H1 (cell line): ENCODE data around the gene CASQ1. TPM values are rescaled to one million over a fixed set of nuclear protein-coding genes. Genes with fewer than 3 reads are reported as not detected.

Source experiments
- CTCF ChIA-PET: fragments of 300-600 bp; sonication (Branson Sonifier 250); formaldehyde crosslinking; loops from one replicate; lab custom pipeline; 2021; ENCODE audit not compliant: partially characterized antibody; lab: Charles Lee
- POLR2A ChIA-PET: fragments of 300-600 bp; sonication (Branson Sonifier 250); formaldehyde crosslinking; loops from one replicate; lab custom pipeline; 2021; ENCODE audit warnings: inconsistent platforms; ENCODE audit not compliant: partially characterized antibody; lab: Charles Lee
- DNase-seq, 2 experiments: peaks; one replicate each; pipeline versions ENCODE4 v3.0.0 to v3.0.0-alpha.2; 2010 to 2022; ENCODE audit warnings: low spot score in 2 of 2, low read depth in 1 of 2, mixed read lengths in 1 of 2
- FAIRE-seq: peaks from 2 replicates; lab custom pipeline; 2011; peaks lifted over from hg19 to GRCh38; lab: Jason Lieb, UNC
- H2AFZ ChIP-seq: 2 replicates; pipeline ENCODE4 v1.8.1; 2012; ENCODE audit warnings: low read length, inconsistent platforms
- H2AK5ac ChIP-seq: 2 replicates; pipeline ENCODE4 v1.6.1; 2013; ENCODE audit warnings: low read depth, low read length
- H2BK120ac ChIP-seq: replicated peaks from 2 replicates; pipeline ENCODE3; 2013; ENCODE audit warnings: low read depth, low read length, inconsistent platforms
- H2BK12ac ChIP-seq: 2 replicates; pipeline ENCODE4 v1.6.1; 2013; ENCODE audit warnings: low read depth, low read length
- H2BK15ac ChIP-seq: 2 replicates; pipeline ENCODE4 v1.6.1; 2013; ENCODE audit warnings: low read length
- H2BK20ac ChIP-seq: 2 replicates; pipeline ENCODE4 v1.6.1; 2013; ENCODE audit warnings: low read length
- H2BK5ac ChIP-seq: 2 replicates; pipeline ENCODE4 v1.6.1; 2013; ENCODE audit warnings: low read depth, low read length
- H3K14ac ChIP-seq: 2 replicates; pipeline ENCODE4 v1.6.1; 2013; ENCODE audit warnings: inconsistent platforms; ENCODE audit not compliant: insufficient read length
- H3K18ac ChIP-seq: 2 replicates; pipeline ENCODE4 v1.6.1; 2013; ENCODE audit warnings: low read length; ENCODE audit errors: extremely low read depth
- H3K23ac ChIP-seq: 2 replicates; pipeline ENCODE4 v1.6.1; 2013; ENCODE audit warnings: inconsistent platforms; ENCODE audit not compliant: insufficient read length
- H3K23me2 ChIP-seq: 2 replicates; pipeline ENCODE4 v1.6.1; 2013; ENCODE audit warnings: low read depth, low read length
- H3K27ac ChIP-seq: 2 replicates; pipeline ENCODE4 v1.6.1; 2011; ENCODE audit warnings: low read depth, low read length, inconsistent platforms
- H3K27me3 ChIP-seq, 4 experiments: replicated peaks in 1 of 4; 1 replicate in 1 of 4; 2 replicates in 3 of 4; pipeline versions ENCODE4 v1.6.1 to v1.8.1; 2011 to 2013; ENCODE audit warnings: low read length in 3 of 4, mild to moderate bottlenecking in 3 of 4, inconsistent platforms in 2 of 4, mixed read lengths in 2 of 4, moderate library complexity in 1 of 4; ENCODE audit not compliant: control insufficient read depth in 3 of 4, insufficient read depth in 3 of 4; ENCODE audit errors: extremely low read depth in 1 of 4
- H3K36me3 ChIP-seq, 4 experiments: 2 replicates each; pipeline versions ENCODE4 v1.6.1 to v1.8.1; 2011 to 2013; ENCODE audit warnings: mild to moderate bottlenecking in 4 of 4, low read length in 3 of 4, moderate library complexity in 2 of 4, control low read depth in 1 of 4, inconsistent platforms in 1 of 4; ENCODE audit not compliant: insufficient read depth in 4 of 4, control insufficient read depth in 2 of 4
- H3K4ac ChIP-seq: replicated peaks from 2 replicates; pipeline ENCODE3; 2013; ENCODE audit warnings: low read length, low read depth, mixed read lengths, inconsistent platforms; ENCODE audit not compliant: insufficient read length
- H3K4me1 ChIP-seq, 4 experiments: replicated peaks in 1 of 4; 1 replicate in 1 of 4; 2 replicates in 3 of 4; pipeline versions ENCODE4 v1.6.1 to v1.8.1; 2011 to 2013; ENCODE audit warnings: low read length in 3 of 4, inconsistent platforms in 2 of 4, mixed read lengths in 1 of 4; ENCODE audit not compliant: insufficient read depth in 4 of 4, control insufficient read depth in 3 of 4
- H3K4me2 ChIP-seq, 2 experiments: 2 replicates each; pipeline versions ENCODE4 v1.6.1 to v1.8.1; 2011 to 2013; ENCODE audit warnings: low read depth in 2 of 2, low read length in 2 of 2, control low read depth in 1 of 2, inconsistent platforms in 1 of 2, mild to moderate bottlenecking in 1 of 2; ENCODE audit not compliant: insufficient read depth in 1 of 2
- H3K4me3 ChIP-seq, 4 experiments: fragments of 200-600, 300-600 bp in 1 of 4; sonication (generic), shearing (Covaris generic), sonication (Bioruptor Twin) in 1 of 4; 2 replicates each; pipeline versions ENCODE4 v1.5.1 to v1.8.1; 2011 to 2016; ENCODE audit warnings: low read length in 4 of 4, low read depth in 3 of 4, control low read depth in 2 of 4, inconsistent platforms in 2 of 4, mild to moderate bottlenecking in 2 of 4, mixed read lengths in 1 of 4, moderate library complexity in 1 of 4; ENCODE audit not compliant: insufficient read depth in 2 of 4; ENCODE audit errors: extremely low read depth in 1 of 4
- H3K56ac ChIP-seq: replicated peaks from 2 replicates; pipeline ENCODE3; 2013; ENCODE audit warnings: low read depth, mild to moderate bottlenecking, mixed read lengths, low read length, inconsistent platforms; ENCODE audit not compliant: insufficient read length
- H3K79me1 ChIP-seq: 2 replicates; pipeline ENCODE4 v1.6.1; 2013; ENCODE audit warnings: low read depth, low read length, control low read depth
- H3K79me2 ChIP-seq, 2 experiments: 2 replicates each; pipeline versions ENCODE4 v1.6.1 to v1.8.1; 2012 to 2013; ENCODE audit warnings: low read length in 2 of 2, mild to moderate bottlenecking in 2 of 2, inconsistent platforms in 1 of 2; ENCODE audit not compliant: insufficient read depth in 2 of 2, control insufficient read depth in 1 of 2
- H3K9ac ChIP-seq, 4 experiments: replicated peaks in 1 of 4; 1 replicate in 1 of 4; 2 replicates in 3 of 4; pipeline versions ENCODE4 v1.6.1 to v1.8.1; 2011 to 2013; ENCODE audit warnings: low read depth in 3 of 4, low read length in 3 of 4, control low read depth in 2 of 4, mild to moderate bottlenecking in 2 of 4, moderate library complexity in 2 of 4, inconsistent platforms in 1 of 4; ENCODE audit errors: extremely low read depth in 1 of 4
- H3K9me3 ChIP-seq, 2 experiments: 2 replicates each; pipeline versions ENCODE4 v1.6.1 to v1.8.1; 2012 to 2013; ENCODE audit warnings: mild to moderate bottlenecking in 2 of 2, moderate library complexity in 2 of 2, control low read depth in 1 of 2, inconsistent platforms in 1 of 2, low read depth in 1 of 2, low read length in 1 of 2, mixed read lengths in 1 of 2; ENCODE audit not compliant: insufficient read depth in 2 of 2
- H4K20me1 ChIP-seq, 2 experiments: replicated peaks in 1 of 2; 2 replicates each; pipeline versions ENCODE3 to v1.8.1; 2011 to 2013; ENCODE audit warnings: inconsistent platforms in 2 of 2, low read length in 2 of 2, mild to moderate bottlenecking in 1 of 2; ENCODE audit not compliant: insufficient read depth in 2 of 2, control insufficient read depth in 1 of 2
- H4K5ac ChIP-seq: 2 replicates; pipeline ENCODE4 v1.6.1; 2013; ENCODE audit warnings: low read length, low read depth, mixed read lengths, inconsistent platforms; ENCODE audit not compliant: insufficient read length
- H4K8ac ChIP-seq: 2 replicates; pipeline ENCODE4 v1.8.0; 2013; ENCODE audit warnings: mild to moderate bottlenecking, moderate library complexity, low read length, inconsistent platforms; ENCODE audit not compliant: insufficient read depth; ENCODE audit errors: extremely low read depth
- H4K91ac ChIP-seq: replicated peaks from 2 replicates; pipeline ENCODE3; 2013; ENCODE audit warnings: low read length, mixed read lengths, inconsistent platforms; ENCODE audit not compliant: insufficient read length
- ASH2L ChIP-seq: fragments of 200-600, 300-600 bp; sonication (generic); IDR thresholded peaks from one replicate; pipeline ENCODE4 v1.7.1; 2017; ENCODE audit warnings: low read length
- BACH1 ChIP-seq: IDR thresholded peaks from 2 replicates; pipeline ENCODE4 v1.6.1; 2012; ENCODE audit warnings: low read length, improper control_type of control experiment
- NANOG ChIP-seq: IDR thresholded peaks from 2 replicates; pipeline ENCODE4 v1.6.1; 2011; ENCODE audit warnings: low read length, low read depth, mild to moderate bottlenecking, inconsistent platforms; ENCODE audit not compliant: insufficient read depth, poor library complexity, severe bottlenecking
- POU5F1 ChIP-seq: IDR thresholded peaks from 2 replicates; pipeline ENCODE4 v1.6.1; 2011; ENCODE audit warnings: low read depth, mild to moderate bottlenecking, low read length, moderate library complexity
- RAD21 ChIP-seq, 2 experiments: IDR thresholded peaks in 1 of 2; conservative IDR thresholded peaks in 1 of 2; 2 replicates each; pipeline ENCODE4 v1.6.1; 2011; ENCODE audit warnings: low read depth in 2 of 2, low read length in 2 of 2, improper control_type of control experiment in 1 of 2, inconsistent platforms in 1 of 2, mild to moderate bottlenecking in 1 of 2, moderate library complexity in 1 of 2
- RBBP5 ChIP-seq: IDR thresholded peaks from 2 replicates; pipeline ENCODE4 v1.7.1; 2012; ENCODE audit warnings: low read depth, mild to moderate bottlenecking, inconsistent platforms, low read length, moderate library complexity, borderline replicate concordance
- RFX5 ChIP-seq: IDR thresholded peaks from 2 replicates; pipeline ENCODE4 v1.6.1; 2011; ENCODE audit warnings: low read depth, low read length, improper control_type of control experiment, borderline replicate concordance
- TCF12 ChIP-seq: IDR thresholded peaks from 2 replicates; pipeline ENCODE4 v1.6.1; 2011; ENCODE audit warnings: low read depth, mild to moderate bottlenecking, low read length
- WGBS, 2 experiments: shearing (Covaris generic) in 1 of 2; methylation state at CpG; one replicate each; pipeline versions ENCODE4 v1.1.6 to v1.1.7; 2013 to 2015; ENCODE audit warnings: low lambda C conversion rate in 2 of 2, mixed read lengths in 2 of 2, inconsistent platforms in 1 of 2, low coverage in 1 of 2, missing lambda C conversion rate in 1 of 2; ENCODE audit not compliant: insufficient replicate concordance in 2 of 2, insufficient coverage in 1 of 2, insufficient read length in 1 of 2; ENCODE audit errors: extremely low coverage in 1 of 2, missing lambda C conversion rate in 1 of 2; 5-methylcytosine and 5-hydroxymethylcytosine counted together
- polyA plus RNA-seq, 7 experiments: library from polyadenylated mRNA; depleted of rRNA in 3 of 7; stranded (reverse) in 5 of 7; unstranded in 2 of 7; fragments of >200 nt in 5 of 7; fragments of 200-250 nt in 2 of 7; gene quantifications; 1 replicate in 5 of 7; 2 replicates in 1 of 7; 4 replicates in 1 of 7; pipeline versions ENCODE4 v1.2.1 to v1.2.3, GENCODE V29; 2011 to 2013; ENCODE audit warnings: missing spikeins in 2 of 7, mixed read lengths in 2 of 7
- total RNA-seq: library from RNA; stranded (reverse); fragmentation: NEBNext Ultra II Directional; extraction: Animal tissue kit (Norgen Biotek cat#: 25700); gene quantifications from 2 replicates; pipeline ENCODE4 v1.2.1, GENCODE V29; 2021
- TF ChIP-seq, protein P1 (sequence below): IDR thresholded peaks from 2 replicates; pipeline ENCODE4 v1.6.1; 2012; ENCODE audit warnings: inconsistent platforms

Gene CASQ1
- total and polyA plus RNA-seq, 2 of the 8 experiments (the other 6 are each of a cell fraction or from before 2014, with no cell fraction given) = 0.80 to 1.3 TPM

DNA sequence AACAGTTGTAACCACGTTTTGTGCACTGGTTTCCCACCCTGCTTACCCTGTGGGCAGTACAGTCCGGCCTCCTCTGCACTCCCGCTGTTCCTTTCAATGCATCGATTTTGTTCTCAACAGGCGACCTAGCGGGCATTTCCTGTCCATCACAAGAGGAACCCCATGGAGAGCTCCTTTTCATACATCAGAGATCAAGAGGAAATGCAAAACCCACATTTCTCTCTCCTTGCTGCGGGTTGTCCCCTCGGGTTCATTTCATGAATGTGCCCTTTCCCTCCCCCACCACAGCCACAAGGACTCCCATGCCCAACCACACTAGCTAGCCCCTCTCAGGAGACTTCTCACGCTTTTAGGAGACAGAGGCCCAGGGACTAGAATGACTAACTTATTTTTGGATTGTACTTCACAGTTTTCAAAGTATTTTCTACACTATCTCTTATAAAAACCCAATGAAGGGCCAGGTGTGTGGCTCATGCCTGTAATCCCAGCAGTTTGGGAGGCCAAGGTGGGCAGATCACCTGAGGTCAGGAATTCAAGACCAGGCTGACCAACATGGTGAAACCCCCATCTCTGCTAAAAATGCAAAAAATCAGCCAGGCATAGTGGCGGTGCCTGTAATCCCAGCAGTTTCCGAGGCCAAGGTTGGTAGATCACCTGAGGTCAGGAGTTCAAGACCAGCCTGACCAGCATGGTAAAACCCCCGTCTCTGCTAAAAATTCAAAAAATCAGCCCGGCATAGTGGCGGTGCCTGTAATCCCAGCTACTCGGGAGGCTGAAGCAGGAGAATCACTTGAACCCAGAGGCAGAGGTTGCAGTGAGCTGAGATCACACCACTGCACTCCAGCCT, 20.6 kb upstream of the CASQ1 start:
- H3K23me2 ChIP-seq = peaks cover 3% of the 10 kb centered on the region; the same call in 1 of the 2 replicates
- peaks cover 12 to 28% (median 22%) of the 10 kb centered on the region in 4 experiments; a peak in 6 of 7 replicates for H3K4me1 ChIP-seq
- no peak overlapping the region for H4K5ac ChIP-seq
- peak overlapping the region; percentile 98; the same call in 1 of the 2 replicates for H2BK5ac ChIP-seq
- peak overlapping the region in 3 of 4 experiments; percentile 7 to 50 (median 13); a peak in 5 of 8 replicates for H3K4me3 ChIP-seq
- no peak overlapping the region for H3K9ac ChIP-seq
- no peak overlapping the region for H3K14ac ChIP-seq
- peak overlapping the region; percentile 52 for H2BK120ac ChIP-seq
- H4K91ac ChIP-seq = peak overlapping the region; percentile 56
- no peaks in the 10 kb centered on the region for H3K9me3 ChIP-seq
- CTCF ChIA-PET = interaction anchor here (0.7 to 18.4 kb wide), 23 partner anchors 10 to 122 kb away, joined by 3 to 257 read pairs (median 6); partner anchors contain the start of genes ATP1A2, CASQ1, IGSF8 and KCNJ9
- no peak overlapping the region for H3K23ac ChIP-seq
- H3K4ac ChIP-seq = no peak overlapping the region
- no peak overlapping the region for H4K8ac ChIP-seq
- no peaks in the 10 kb centered on the region for H3K79me1 ChIP-seq
- H2AFZ ChIP-seq = no peak overlapping the region
- H3K27me3 ChIP-seq = peaks cover 0 to 2% (median under 1%) of the 10 kb centered on the region in 4 experiments; a peak in 2 of 7 replicates
- peak overlapping the region; percentile 99; the same call in 1 of the 2 replicates for H2BK12ac ChIP-seq
- H3K27ac ChIP-seq = peak overlapping the region; percentile 46; the same call in 1 of the 2 replicates
- peak overlapping the region; percentile 14 to 60 for H3K4me2 ChIP-seq
- FAIRE-seq = peak; percentile 97
- H2AK5ac ChIP-seq = peak overlapping the region; percentile 82
- H2BK20ac ChIP-seq = peak overlapping the region; percentile 94; the same call in 1 of the 2 replicates
- DNase-seq = peak; percentile 79 to 86
- no peaks in the 10 kb centered on the region for H4K20me1 ChIP-seq
- no peaks in the 10 kb centered on the region for H3K79me2 ChIP-seq
- H3K56ac ChIP-seq = no peak overlapping the region
- POLR2A ChIA-PET = interaction anchor here (0.6 to 11.8 kb wide), 34 partner anchors 9 to 981 kb away, joined by 3 to 107 read pairs (median 4); partner anchors contain the start of genes ATP1A4, CASQ1, DCAF8 and IGSF8
- 18% methylated on average over 15 of the region's 15 CpGs; no CpG with 5 or more reads in 1 of the 2 experiments for WGBS, 2 experiments
- no peak overlapping the region for H2BK15ac ChIP-seq
- H3K36me3 ChIP-seq = no peaks in the 10 kb centered on the region
- peak overlapping the region; percentile 53; the same call in 1 of the 2 replicates for H3K18ac ChIP-seq
- peak; percentile 66; the same call in 1 of the 2 replicates for TF ChIP-seq RBBP5
- 0 out of 2 replicates have a peak, but pooled peaks have one; percentile 73 for TF ChIP-seq BACH1
- TF ChIP-seq POU5F1 = peak; percentile 61; the same call in 1 of the 2 replicates
- TF ChIP-seq NANOG = peak; percentile 99
- TF ChIP-seq RAD21 (IDR thresholded peaks at IDR 0.05 in 1 of 2, conservative IDR thresholded peaks at IDR 0.05 in 1 of 2; ENCODE audit: low read depth in 2 of 2, low read length in 2 of 2) = no peak
- peak; percentile 92 for TF ChIP-seq ASH2L
- no peak for TF ChIP-seq RFX5
- TF ChIP-seq, protein P1, sequence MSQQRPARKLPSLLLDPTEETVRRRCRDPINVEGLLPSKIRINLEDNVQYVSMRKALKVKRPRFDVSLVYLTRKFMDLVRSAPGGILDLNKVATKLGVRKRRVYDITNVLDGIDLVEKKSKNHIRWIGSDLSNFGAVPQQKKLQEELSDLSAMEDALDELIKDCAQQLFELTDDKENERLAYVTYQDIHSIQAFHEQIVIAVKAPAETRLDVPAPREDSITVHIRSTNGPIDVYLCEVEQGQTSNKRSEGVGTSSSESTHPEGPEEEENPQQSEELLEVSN = peak; percentile 43; the same call in 1 of the 2 replicates
- 0 out of 2 replicates have a peak, but pooled peaks have one; percentile 69 for TF ChIP-seq TCF12
